NCI-H2227 treated with DMSO at 0.1 percent for 48 hours (cell line): Measurements from ENCODE around the gene ZG16.

Source experiments
- DNase-seq: peaks from one replicate; lab custom pipeline; 2025; lab: John Stamatoyannopoulos, UW

The ZG16 gene

GRCh38 chr16:29825145-29826044, 47.3 kb downstream of the ZG16 start:
- no peak for DNase-seq

- no peak for DNase-seq
Measured at GRCh38 chr16:29826342-29826695, 48.3 kb downstream of the ZG16 start.

- no peak for DNase-seq
Measured at GRCh38 chr16:29830774-29831173, 52.7 kb downstream of the ZG16 start.

DNA sequence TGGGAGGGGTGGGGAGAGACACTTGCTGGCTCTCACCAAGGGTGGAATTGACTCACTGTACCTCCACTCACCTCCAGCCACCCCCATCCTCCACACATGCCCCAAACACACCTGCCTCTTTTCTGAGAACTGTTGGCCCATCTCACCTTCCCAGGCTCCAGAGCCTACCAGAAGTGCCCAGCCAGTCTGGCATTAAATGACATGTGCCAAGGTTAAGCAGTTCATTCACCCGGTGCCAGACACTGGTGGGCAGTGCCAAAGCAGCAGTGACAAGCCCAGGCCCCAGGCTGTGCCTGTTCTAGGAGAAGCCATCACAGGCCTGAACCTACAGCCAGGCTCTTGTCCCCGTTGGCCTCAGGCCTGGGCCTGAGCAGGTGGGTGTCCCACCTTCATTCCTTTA, 53.4 kb downstream of the ZG16 start:
- DNase-seq: no peak
